Measurements from ENCODE around the gene MRPS22. TPM values are rescaled to one million over a fixed set of nuclear protein-coding genes. Genes with fewer than 3 reads are reported as not detected.

MRPS22 gene
- total and polyA plus RNA-seq, 4 experiments from 2014 or later: 33.4 to 58.5 (median 40.9) TPM

DNA sequence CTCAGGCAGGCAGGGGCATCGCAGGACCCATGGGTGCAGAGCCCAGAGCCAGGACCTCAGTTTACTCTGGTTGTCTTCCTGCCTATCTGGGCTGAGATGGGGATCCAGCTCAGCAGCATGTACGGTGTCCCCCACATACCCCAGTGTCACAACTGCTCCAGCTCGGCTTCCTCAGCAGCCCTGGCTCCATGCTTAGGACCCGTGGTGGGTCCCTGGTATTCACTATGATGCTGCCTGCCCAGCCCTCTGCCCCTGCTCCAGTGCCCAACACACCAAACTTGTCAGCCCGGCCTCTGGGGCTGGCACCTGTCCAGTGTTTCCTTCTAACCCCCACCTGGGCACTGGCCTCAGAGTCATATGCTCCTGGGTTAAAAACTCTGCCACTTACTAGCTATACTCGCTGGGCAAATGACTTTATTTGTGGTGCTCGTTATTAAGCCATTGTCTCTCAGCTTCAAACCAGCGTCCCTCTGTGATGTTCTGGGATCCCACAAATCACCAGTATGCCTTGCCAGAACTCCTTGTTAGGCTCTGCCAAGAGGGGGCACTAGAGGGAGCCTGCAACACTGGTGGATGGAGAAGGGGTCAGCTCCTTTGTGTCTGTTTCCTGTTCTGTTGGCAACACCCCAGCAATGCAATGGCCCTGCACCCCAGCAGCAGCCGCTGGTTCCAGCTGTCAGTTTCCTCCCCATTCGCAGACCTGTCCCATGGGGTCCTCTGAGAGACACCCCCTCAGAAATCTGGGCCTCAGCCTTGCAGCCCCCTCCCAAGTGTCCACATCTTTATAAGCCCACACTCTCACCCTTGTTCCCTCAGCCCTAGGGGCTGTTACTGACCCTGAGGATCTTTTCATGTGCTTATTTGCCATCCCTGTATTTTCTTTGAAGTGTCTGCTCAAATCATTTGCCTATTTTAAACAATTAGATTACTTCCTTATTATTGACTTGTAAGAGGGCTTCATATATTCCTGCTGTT, 24.1 kb upstream of the MRPS22 start:
- intact Hi-C loops (cut with micrococcal nuclease): no loop called here
- Mint-ChIP-seq H3K36me3 (no peaks in the 10 kb centered on the region), H3K27ac (no peak overlapping the region), H3K4me1 (no peaks in the 10 kb centered on the region), H3K4me3 (no peak overlapping the region), H3K27me3 (peaks cover 8 to 17% of the 10 kb centered on the region in 2 donors), H3K9me3 (no peaks in the 10 kb centered on the region)
- Histone ChIP-seq H3K36me3 (ENCODE audit: insufficient read depth, low read length) (no peaks in the 10 kb centered on the region), H3K27me3 (ENCODE audit: insufficient read depth, low read length) (no peaks in the 10 kb centered on the region), H3K27ac (ENCODE audit: low read depth, low read length) (no peak overlapping the region), H3K9me3 (ENCODE audit: control insufficient read depth in 1 of 2, low read length in 2 of 2) (no peaks in the 10 kb centered on the region), H3K4me1 (ENCODE audit: insufficient read depth, low read length) (no peaks in the 10 kb centered on the region), H3K4me3 (ENCODE audit: low read length in 2 of 2) (no peak overlapping the region)
- POLR2A ChIA-PET (ENCODE audit: partially characterized antibody): no interaction called here
- CTCF ChIA-PET (ENCODE audit: partially characterized antibody): interaction anchor here (1.3 to 3.6 kb wide), 2 partner anchors 9 to 208 kb away, joined by 5 to 16 read pairs; no protein-coding TSS in a partner anchor
- no peak for DNase-seq

DNA sequence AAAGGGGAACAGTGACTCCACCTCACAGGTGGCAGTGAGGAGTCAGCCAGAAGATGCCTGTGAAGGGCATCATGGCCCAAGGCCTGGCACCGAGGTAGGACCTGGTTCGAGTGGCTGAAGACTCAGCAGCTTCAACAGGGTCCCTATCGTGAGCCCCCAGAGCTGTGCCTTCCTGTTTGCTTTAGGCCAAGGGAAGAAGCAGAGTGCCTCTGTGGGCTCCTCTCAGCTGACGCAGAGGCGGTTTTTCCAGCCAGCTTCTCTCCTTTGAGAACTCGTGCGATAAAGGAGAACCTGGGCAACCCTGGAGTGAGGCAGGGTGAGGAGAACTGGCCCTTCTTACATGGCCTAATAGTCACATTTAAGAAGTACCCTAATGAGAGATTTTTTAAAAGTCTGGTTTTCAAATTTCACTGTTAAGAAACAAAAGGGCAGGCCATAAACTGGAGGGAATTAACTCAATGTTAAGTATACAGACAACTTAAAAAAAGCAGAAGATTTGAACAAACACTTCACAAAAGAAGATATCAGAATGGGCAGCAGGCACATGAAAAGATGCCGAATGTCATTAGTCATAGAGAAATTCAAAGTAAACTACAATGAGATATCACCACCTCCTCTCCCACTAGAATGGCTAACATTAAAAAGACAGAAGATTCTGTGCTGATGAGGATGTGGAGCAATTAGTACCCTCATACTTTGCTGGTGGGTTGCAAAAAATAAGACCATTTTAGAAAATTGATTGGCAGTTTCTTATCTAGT, 23.1 kb upstream of the MRPS22 start:
- Mint-ChIP-seq H3K27ac (no peak overlapping the region), H3K36me3 (no peaks in the 10 kb centered on the region), H3K27me3 (peaks cover 5 to 11% of the 10 kb centered on the region in 2 donors), H3K9me3 (no peaks in the 10 kb centered on the region), H3K4me3 (no peak overlapping the region), H3K4me1 (no peaks in the 10 kb centered on the region)
- no peaks in the 10 kb centered on the region for H3K36me3 ChIP-seq (ENCODE audit: insufficient read depth, low read length)
- no peak overlapping the region for H3K27ac ChIP-seq (ENCODE audit: low read depth, low read length)
- H3K4me3 ChIP-seq (ENCODE audit: low read length in 2 of 2): no peak overlapping the region
- H3K9me3 ChIP-seq (ENCODE audit: control insufficient read depth in 1 of 2, low read length in 2 of 2): no peaks in the 10 kb centered on the region
- no peaks in the 10 kb centered on the region for H3K4me1 ChIP-seq (ENCODE audit: insufficient read depth, low read length)
- ChIA-PET POLR2A (ENCODE audit: partially characterized antibody) (no interaction called here), CTCF (ENCODE audit: partially characterized antibody) (no interaction called here)
- no peak for DNase-seq
- intact Hi-C loops (cut with micrococcal nuclease): no loop called here
- no peaks in the 10 kb centered on the region for H3K27me3 ChIP-seq (ENCODE audit: insufficient read depth, low read length)

DNA sequence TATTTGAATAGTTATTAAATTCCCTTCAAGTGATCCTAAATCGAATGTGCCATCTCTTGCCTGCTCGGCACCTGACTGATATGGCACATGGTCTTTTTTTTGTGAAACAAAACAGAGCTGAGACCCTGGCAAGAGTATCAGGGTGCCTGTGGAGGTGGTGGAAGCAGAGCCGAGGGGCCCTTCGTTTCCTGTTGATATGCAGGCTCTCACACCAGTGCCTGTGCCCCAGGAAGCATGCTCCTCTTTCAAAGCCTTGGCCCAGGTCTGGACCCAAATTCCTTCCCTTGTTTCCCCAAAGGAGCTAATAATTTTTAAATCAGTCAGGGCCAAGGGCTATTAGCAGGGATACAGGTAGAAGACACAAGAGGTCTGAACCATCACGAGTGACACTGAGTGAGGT, 21.5 kb upstream of the MRPS22 start:
- POLR2A ChIA-PET (ENCODE audit: partially characterized antibody): no interaction called here
- H3K27me3 ChIP-seq (ENCODE audit: insufficient read depth, low read length): no peaks in the 10 kb centered on the region
- peaks cover 0 to 5% of the 10 kb centered on the region in 2 donors for H3K27me3 Mint-ChIP-seq
- no peak overlapping the region for H3K4me3 Mint-ChIP-seq
- DNase-seq: no peak
- CTCF ChIA-PET (ENCODE audit: partially characterized antibody): interaction anchor here (1.1 kb wide), 1 partner anchor 211 kb away, joined by 5 read pairs; no protein-coding TSS in a partner anchor
- H3K36me3 Mint-ChIP-seq: no peaks in the 10 kb centered on the region
- intact Hi-C loops (cut with micrococcal nuclease): no loop called here
- no peak overlapping the region for H3K27ac Mint-ChIP-seq
- no peaks in the 10 kb centered on the region for H3K9me3 ChIP-seq (ENCODE audit: control insufficient read depth in 1 of 2, low read length in 2 of 2)
- no peaks in the 10 kb centered on the region for H3K36me3 ChIP-seq (ENCODE audit: insufficient read depth, low read length)
- no peaks in the 10 kb centered on the region for H3K9me3 Mint-ChIP-seq
- no peak overlapping the region for H3K27ac ChIP-seq (ENCODE audit: low read depth, low read length)
- H3K4me1 ChIP-seq (ENCODE audit: insufficient read depth, low read length): no peaks in the 10 kb centered on the region
- H3K4me1 Mint-ChIP-seq: no peaks in the 10 kb centered on the region
- H3K4me3 ChIP-seq (ENCODE audit: low read length in 2 of 2): no peak overlapping the region

DNA sequence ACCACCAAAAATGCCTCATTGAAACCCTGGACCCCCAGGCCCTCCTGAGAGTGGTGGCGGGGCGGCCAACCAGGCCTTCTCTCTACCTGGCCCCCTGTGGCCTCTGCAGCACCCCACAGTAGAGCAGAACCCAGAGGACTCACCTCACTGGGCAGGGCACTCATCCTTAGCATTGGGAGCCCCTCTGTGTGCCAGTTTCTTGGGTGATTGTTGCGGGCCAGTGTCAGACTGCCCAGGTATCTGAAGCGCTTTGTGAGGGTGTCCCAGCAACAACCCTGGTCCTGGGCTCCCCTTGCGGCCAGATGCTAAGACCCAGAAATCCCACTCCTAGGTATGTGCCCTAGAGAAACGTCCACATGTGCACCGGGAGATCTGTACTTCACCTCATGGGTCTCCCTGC, 20.7 kb upstream of the MRPS22 start:
- no peaks in the 10 kb centered on the region for H3K36me3 Mint-ChIP-seq
- intact Hi-C loops (cut with micrococcal nuclease): no loop called here
- CTCF ChIA-PET (ENCODE audit: partially characterized antibody): interaction anchor here (1.1 kb wide), 1 partner anchor 211 kb away, joined by 5 read pairs; no protein-coding TSS in a partner anchor

DNA sequence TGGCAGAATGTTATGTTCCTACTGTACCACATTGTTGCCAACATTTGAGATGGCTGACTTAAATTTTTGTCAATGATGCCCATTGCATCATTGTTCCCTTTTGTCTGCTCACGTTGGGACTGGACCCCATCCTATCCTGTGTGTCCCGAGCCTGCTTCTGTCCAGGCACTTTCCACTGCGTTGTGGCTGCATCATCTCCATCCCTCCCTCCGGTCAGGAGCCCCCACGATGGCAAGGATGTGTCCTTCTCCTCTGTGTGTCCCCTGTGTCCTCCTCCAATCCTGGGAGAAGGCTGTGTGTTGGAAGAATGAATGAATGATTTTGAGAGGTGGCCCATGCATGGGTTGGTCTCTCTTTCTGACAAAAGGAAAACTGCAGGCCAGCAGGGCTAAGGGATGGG, 19.4 kb upstream of the MRPS22 start:
- H3K36me3 ChIP-seq (ENCODE audit: insufficient read depth, low read length): no peaks in the 10 kb centered on the region
- no peak overlapping the region for H3K4me3 ChIP-seq (ENCODE audit: low read length in 2 of 2)
- DNase-seq: no peak
- H3K9me3 Mint-ChIP-seq: no peaks in the 10 kb centered on the region
- CTCF ChIA-PET (ENCODE audit: partially characterized antibody): interaction anchor here (1.3 to 1.6 kb wide), 2 partner anchors 212 to 388 kb away, joined by 3 to 7 read pairs; no protein-coding TSS in a partner anchor
- POLR2A ChIA-PET (ENCODE audit: partially characterized antibody): no interaction called here
- H3K27ac Mint-ChIP-seq: no peak overlapping the region
- H3K9me3 ChIP-seq (ENCODE audit: control insufficient read depth in 1 of 2, low read length in 2 of 2): no peaks in the 10 kb centered on the region
- no peaks in the 10 kb centered on the region for H3K36me3 Mint-ChIP-seq
- peaks cover 1% of the 10 kb centered on the region for H3K4me1 ChIP-seq (ENCODE audit: insufficient read depth, low read length)
- peaks cover 0 to 6% of the 10 kb centered on the region in 2 donors for H3K27me3 Mint-ChIP-seq
- intact Hi-C loops (cut with micrococcal nuclease): no loop called here
- H3K27ac ChIP-seq (ENCODE audit: low read depth, low read length): no peak overlapping the region
- H3K4me1 Mint-ChIP-seq: peaks cover 3 to 13% (median 7%) of the 10 kb centered on the region in 4 donors
- H3K4me3 Mint-ChIP-seq: no peak overlapping the region
- H3K27me3 ChIP-seq (ENCODE audit: insufficient read depth, low read length): no peaks in the 10 kb centered on the region

More for the DNA sequence above, 20.7 kb upstream of the MRPS22 start:
- H3K27ac ChIP-seq (ENCODE audit: low read depth, low read length): no peak overlapping the region
- POLR2A ChIA-PET (ENCODE audit: partially characterized antibody): no interaction called here
- H3K9me3 ChIP-seq (ENCODE audit: control insufficient read depth in 1 of 2, low read length in 2 of 2): no peaks in the 10 kb centered on the region
- no peak for DNase-seq
- no peaks in the 10 kb centered on the region for H3K36me3 ChIP-seq (ENCODE audit: insufficient read depth, low read length)
- peaks cover 0 to 4% (median 1%) of the 10 kb centered on the region in 4 donors for H3K4me1 Mint-ChIP-seq
- no peaks in the 10 kb centered on the region for H3K4me1 ChIP-seq (ENCODE audit: insufficient read depth, low read length)
- no peaks in the 10 kb centered on the region for H3K27me3 ChIP-seq (ENCODE audit: insufficient read depth, low read length)
- H3K4me3 Mint-ChIP-seq: no peak overlapping the region
- no peaks in the 10 kb centered on the region for H3K9me3 Mint-ChIP-seq
- no peak overlapping the region for H3K27ac Mint-ChIP-seq
- H3K27me3 Mint-ChIP-seq: peaks cover 0 to 4% of the 10 kb centered on the region in 2 donors
- no peak overlapping the region for H3K4me3 ChIP-seq (ENCODE audit: low read length in 2 of 2)

DNA sequence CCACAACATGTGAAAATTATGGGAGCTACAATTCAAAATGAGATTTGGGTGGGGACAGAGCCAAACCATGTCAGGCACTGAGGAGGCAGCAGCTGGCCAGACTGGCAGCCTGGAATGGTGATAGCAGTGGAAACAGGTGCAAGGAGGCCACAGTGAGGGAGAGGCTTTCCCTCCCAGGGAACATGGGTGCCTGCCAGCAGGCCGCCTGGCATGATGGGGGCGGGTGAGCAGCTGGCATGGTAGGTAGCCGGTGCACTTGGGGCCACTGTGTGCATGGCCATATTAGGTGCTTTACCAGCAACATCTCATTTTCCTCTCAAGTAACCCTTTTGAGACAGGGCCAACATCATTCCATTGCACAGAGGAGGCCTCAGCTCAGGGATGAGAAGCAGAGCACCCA, 18.3 kb upstream of the MRPS22 start:
- ChIA-PET CTCF (ENCODE audit: partially characterized antibody) (interaction anchor here (1.3 to 1.6 kb wide), 2 partner anchors 213 to 389 kb away, joined by 3 to 7 read pairs; no protein-coding TSS in a partner anchor), POLR2A (ENCODE audit: partially characterized antibody) (no interaction called here)
- Mint-ChIP-seq H3K4me1 (peaks cover 5 to 20% (median 12%) of the 10 kb centered on the region in 4 donors), H3K36me3 (no peaks in the 10 kb centered on the region), H3K27ac (no peak overlapping the region), H3K4me3 (no peak overlapping the region), H3K9me3 (no peaks in the 10 kb centered on the region), H3K27me3 (peaks cover 7 to 11% of the 10 kb centered on the region in 2 donors)
- H3K9me3 ChIP-seq (ENCODE audit: control insufficient read depth in 1 of 2, low read length in 2 of 2): no peaks in the 10 kb centered on the region
- peaks cover 5% of the 10 kb centered on the region for H3K4me1 ChIP-seq (ENCODE audit: insufficient read depth, low read length)
- intact Hi-C loops (cut with micrococcal nuclease): loop anchor here (5.0 kb wide), 1 partner anchor 733 kb away; the partner anchor contains the start of gene CEP70
- H3K27ac ChIP-seq (ENCODE audit: low read depth, low read length): no peak overlapping the region
- no peak overlapping the region for H3K4me3 ChIP-seq (ENCODE audit: low read length in 2 of 2)
- DNase-seq: no peak
- H3K27me3 ChIP-seq (ENCODE audit: insufficient read depth, low read length): no peaks in the 10 kb centered on the region
- H3K36me3 ChIP-seq (ENCODE audit: insufficient read depth, low read length): no peaks in the 10 kb centered on the region

DNA sequence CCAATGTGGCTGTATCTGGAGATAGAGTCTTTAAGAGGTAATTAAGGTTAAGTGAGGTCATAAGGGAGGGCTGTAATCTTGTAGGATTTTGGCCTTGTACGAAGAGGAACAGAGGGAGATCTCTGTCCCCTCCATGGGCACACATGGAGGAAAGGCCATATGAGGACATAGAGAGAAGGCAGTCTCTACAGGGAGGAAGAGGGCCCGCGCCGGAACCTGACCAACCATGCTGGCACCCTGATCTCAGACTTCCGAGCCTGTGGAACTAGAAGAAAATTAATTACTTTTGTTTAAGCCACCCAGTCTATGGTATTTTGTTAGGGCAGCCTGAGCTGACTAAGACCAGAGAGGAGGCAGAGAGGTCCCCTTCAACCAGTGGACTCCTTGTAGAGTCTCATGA, 17.7 kb upstream of the MRPS22 start:
- no peaks in the 10 kb centered on the region for H3K9me3 Mint-ChIP-seq
- H3K27me3 Mint-ChIP-seq: peaks cover 8 to 11% of the 10 kb centered on the region in 2 donors
- ChIA-PET CTCF (ENCODE audit: partially characterized antibody) (interaction anchor here (1.2 to 1.6 kb wide), 2 partner anchors 214 to 390 kb away, joined by 3 to 7 read pairs; no protein-coding TSS in a partner anchor), POLR2A (ENCODE audit: partially characterized antibody) (no interaction called here)
- intact Hi-C loops (cut with micrococcal nuclease): loop anchor here (5.0 kb wide), 1 partner anchor 734 kb away; the partner anchor contains the start of gene CEP70
- no peaks in the 10 kb centered on the region for H3K27me3 ChIP-seq (ENCODE audit: insufficient read depth, low read length)
- H3K4me1 ChIP-seq (ENCODE audit: insufficient read depth, low read length): peaks cover 5% of the 10 kb centered on the region
- DNase-seq: no peak
- no peak overlapping the region for H3K4me3 ChIP-seq (ENCODE audit: low read length in 2 of 2)
- H3K4me1 Mint-ChIP-seq: peaks cover 5 to 20% (median 12%) of the 10 kb centered on the region in 4 donors
- H3K27ac ChIP-seq (ENCODE audit: low read depth, low read length): no peak overlapping the region
- no peak overlapping the region for H3K4me3 Mint-ChIP-seq
- no peak overlapping the region for H3K27ac Mint-ChIP-seq
- H3K36me3 ChIP-seq (ENCODE audit: insufficient read depth, low read length): no peaks in the 10 kb centered on the region
- no peaks in the 10 kb centered on the region for H3K9me3 ChIP-seq (ENCODE audit: control insufficient read depth in 1 of 2, low read length in 2 of 2)
- no peaks in the 10 kb centered on the region for H3K36me3 Mint-ChIP-seq

Measured in CD4-positive, alpha-beta memory T cell (primary cell).